Neuronal stem cell (in vitro differentiated cells): ENCODE measurements around the gene PRR30.

ENCODE experiments used
- DNase-seq: peaks from one replicate; pipeline ENCODE4 v3.0.0-alpha.2; 2013; ENCODE audit warnings: low spot score
- H2AFZ ChIP-seq: one replicate; pipeline ENCODE4 v1.6.1; 2013; ENCODE audit warnings: mild to moderate bottlenecking, low read length, inconsistent platforms
- H2AK5ac ChIP-seq: 2 replicates; pipeline ENCODE4 v1.6.1; 2013; ENCODE audit warnings: low read depth, mild to moderate bottlenecking, inconsistent platforms, low read length, moderate library complexity, mixed read lengths
- H2BK120ac ChIP-seq: 2 replicates; pipeline ENCODE4 v1.6.1; 2013; ENCODE audit warnings: low read depth, mild to moderate bottlenecking, inconsistent platforms, low read length, moderate library complexity, mixed read lengths
- H2BK12ac ChIP-seq: one replicate; pipeline ENCODE4 v1.6.1; 2013; ENCODE audit warnings: low read length, inconsistent platforms
- H2BK15ac ChIP-seq: 2 replicates; pipeline ENCODE4 v1.6.1; 2013; ENCODE audit warnings: mild to moderate bottlenecking, low read length, inconsistent platforms, mixed read lengths
- H2BK5ac ChIP-seq: one replicate; pipeline ENCODE4 v1.6.1; 2013; ENCODE audit warnings: inconsistent platforms, mild to moderate bottlenecking, low read length, moderate library complexity
- H3K14ac ChIP-seq: one replicate; pipeline ENCODE4 v1.6.1; 2013; ENCODE audit warnings: low read length, inconsistent platforms
- H3K18ac ChIP-seq: 2 replicates; pipeline ENCODE4 v1.6.1; 2013; ENCODE audit warnings: low read length, inconsistent platforms
- H3K23ac ChIP-seq: 2 replicates; pipeline ENCODE4 v1.6.1; 2013; ENCODE audit warnings: low read depth, mild to moderate bottlenecking, mixed read lengths, low read length, inconsistent platforms; ENCODE audit not compliant: poor library complexity
- H3K27ac ChIP-seq: replicated peaks from 3 replicates; pipeline ENCODE4 v1.5.1; 2013; ENCODE audit warnings: low read length, inconsistent platforms
- H3K27me3 ChIP-seq, 3 experiments: 2 replicates each; pipeline ENCODE4 v1.6.1; 2013; ENCODE audit warnings: low read length in 3 of 3, mild to moderate bottlenecking in 2 of 3, inconsistent platforms in 1 of 3, low read depth in 1 of 3, mixed read lengths in 1 of 3, moderate library complexity in 1 of 3; ENCODE audit not compliant: control insufficient read depth in 3 of 3, insufficient read depth in 3 of 3
- H3K36me3 ChIP-seq, 2 donors: replicated peaks in 1 of 2; 2 replicates each; pipeline ENCODE4 v1.6.1; 2013; ENCODE audit warnings: low read length in 2 of 2; ENCODE audit not compliant: control insufficient read depth in 2 of 2, insufficient read depth in 2 of 2
- H3K4ac ChIP-seq: 2 replicates; pipeline ENCODE4 v1.6.1; 2013; ENCODE audit warnings: inconsistent platforms, mild to moderate bottlenecking, low read length, moderate library complexity
- H3K4me1 ChIP-seq, 2 donors: 1 replicate in 1 of 2; 2 replicates in 1 of 2; pipeline ENCODE4 v1.6.1; 2013; ENCODE audit warnings: low read length in 2 of 2, low read depth in 1 of 2; ENCODE audit not compliant: control insufficient read depth in 2 of 2, insufficient read depth in 1 of 2
- H3K4me2 ChIP-seq: one replicate; pipeline ENCODE4 v1.6.1; 2013; ENCODE audit warnings: mild to moderate bottlenecking, low read length, inconsistent platforms; ENCODE audit not compliant: insufficient read depth, poor library complexity, severe bottlenecking
- H3K4me3 ChIP-seq, 2 donors: 2 replicates each; pipeline ENCODE4 v1.5.1; 2013; ENCODE audit warnings: low read length in 2 of 2, mild to moderate bottlenecking in 2 of 2, inconsistent platforms in 1 of 2, moderate library complexity in 1 of 2
- H3K79me1 ChIP-seq: one replicate; pipeline ENCODE4 v1.6.1; 2013; ENCODE audit warnings: low read depth, mild to moderate bottlenecking, inconsistent platforms, low read length, moderate library complexity
- H3K9ac ChIP-seq: one replicate; pipeline ENCODE4 v1.6.1; 2013; ENCODE audit warnings: mild to moderate bottlenecking, low read depth, low read length, inconsistent platforms; ENCODE audit not compliant: poor library complexity
- H3K9me3 ChIP-seq, 2 donors: replicated peaks in 1 of 2; 2 replicates each; pipeline versions ENCODE3 to v1.6.1; 2013; ENCODE audit warnings: low read length in 2 of 2, mild to moderate bottlenecking in 2 of 2, inconsistent platforms in 1 of 2, low read depth in 1 of 2, mixed read lengths in 1 of 2, moderate library complexity in 1 of 2; ENCODE audit not compliant: control insufficient read depth in 2 of 2, insufficient read depth in 1 of 2
- H4K8ac ChIP-seq: one replicate; pipeline ENCODE4 v1.6.1; 2013; ENCODE audit warnings: low read depth, mild to moderate bottlenecking, inconsistent platforms, low read length, moderate library complexity
- H4K91ac ChIP-seq: one replicate; pipeline ENCODE4 v1.6.1; 2013; ENCODE audit warnings: low read length, low read depth, mild to moderate bottlenecking, inconsistent platforms; ENCODE audit not compliant: poor library complexity
- whole genome bisulfite sequencing, 2 donors: extraction: QIAGEN DNeasy Blood & Tissue Kit; methylation state at CpG; one replicate each; pipeline ENCODE4 v1.1.7; 2013; ENCODE audit warnings: missing lambda C conversion rate in 2 of 2, mixed read lengths in 1 of 2; ENCODE audit not compliant: insufficient read length in 2 of 2, insufficient replicate concordance in 1 of 2; ENCODE audit errors: extremely low coverage in 2 of 2; 5-methylcytosine and 5-hydroxymethylcytosine counted together

PRR30 gene

DNA sequence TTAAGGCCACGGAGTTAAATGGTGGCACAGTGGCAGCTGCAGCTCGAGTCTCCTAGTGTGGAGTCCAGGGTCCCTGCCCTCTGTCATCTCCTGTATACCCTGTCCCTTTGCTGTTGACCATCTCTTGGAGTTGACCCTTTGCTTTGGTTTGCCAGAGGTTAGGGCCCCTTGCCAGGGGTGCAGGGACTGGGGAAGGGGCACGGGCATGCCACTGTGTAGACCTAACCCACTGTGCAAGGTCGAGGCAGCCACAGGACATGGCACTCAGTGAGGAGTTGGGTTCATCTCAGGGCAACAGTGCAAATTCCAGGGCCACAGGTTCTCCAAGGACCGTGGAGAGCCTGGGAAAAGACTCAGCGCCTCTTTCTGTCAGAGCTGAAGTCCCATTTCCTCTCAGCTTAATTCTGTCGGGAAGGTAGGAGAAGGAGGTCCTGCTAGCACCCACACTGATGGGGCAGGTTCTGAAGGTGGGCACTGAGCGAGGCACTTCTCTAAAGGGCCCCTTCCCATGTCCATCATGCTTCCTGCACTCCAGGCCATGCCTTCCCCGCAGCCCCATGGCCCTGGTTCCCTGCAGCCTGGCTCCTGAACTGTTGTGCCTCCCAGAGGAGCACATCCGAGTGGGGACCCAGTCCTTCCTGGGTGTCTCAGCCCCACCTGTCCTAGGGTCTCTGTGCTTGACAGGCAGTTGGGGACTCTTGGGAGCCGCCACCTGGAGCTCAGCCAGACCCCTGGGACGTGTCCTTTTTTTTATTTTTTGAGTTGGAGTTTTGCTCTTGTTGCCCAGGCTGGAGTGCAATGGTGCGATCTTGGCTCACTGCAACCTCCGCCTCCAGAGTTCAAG is 49.9 kb downstream of the PRR30 start:
- Histone ChIP-seq H3K14ac (no peak overlapping the region), H3K79me1 (no peaks in the 10 kb centered on the region), H2BK120ac (no peak overlapping the region), H2AFZ (no peak overlapping the region), H3K27me3 (peaks cover 0 to 6% (median 6%) of the 10 kb centered on the region in 3 experiments), H3K9ac (no peak overlapping the region), H2BK12ac (peak overlapping the region; percentile 14), H4K8ac (no peak overlapping the region), H3K27ac (no peak overlapping the region), H4K91ac (no peak overlapping the region), H2BK5ac (no peak overlapping the region), H3K9me3 (no peaks in the 10 kb centered on the region), H2AK5ac (peak overlapping the region; percentile 34), H3K23ac (peak overlapping the region; percentile 46), H3K4me3 (no peak overlapping the region), H3K4me2 (no peak overlapping the region), H2BK15ac (no peak overlapping the region), H3K18ac (no peak overlapping the region), H3K4ac (no peak overlapping the region), H3K36me3 (no peaks in the 10 kb centered on the region), H3K4me1 (peaks cover 3 to 6% of the 10 kb centered on the region in 2 donors)
- DNase-seq = no peak
- WGBS, 2 donors = no CpG with 5 or more reads among the region's 14 CpGs

DNA sequence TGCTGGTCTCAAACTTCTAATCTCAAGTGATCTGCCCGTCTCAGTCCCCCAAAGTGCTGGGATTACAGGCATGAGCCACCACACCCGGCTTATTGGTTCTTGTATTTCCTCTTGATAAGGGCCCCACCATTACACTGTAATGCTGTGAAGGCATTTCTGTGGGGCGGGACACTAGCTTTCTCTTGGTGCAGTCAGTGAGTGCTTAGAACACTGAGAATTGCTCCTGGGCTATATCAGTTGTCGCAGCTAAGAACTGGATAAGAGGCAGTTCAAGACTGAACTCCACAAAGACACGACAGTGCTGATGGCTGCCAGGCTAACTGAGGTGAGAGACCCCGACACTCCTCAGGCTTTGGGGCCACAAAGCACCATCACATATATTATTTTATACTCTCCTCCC is 50.6 kb downstream of the PRR30 start:
- Histone ChIP-seq H3K18ac (no peak overlapping the region), H3K4ac (no peak overlapping the region), H3K23ac (no peak overlapping the region), H3K36me3 (no peaks in the 10 kb centered on the region), H2AK5ac (no peak overlapping the region), H3K27ac (no peak overlapping the region), H2BK5ac (no peak overlapping the region), H2BK15ac (no peak overlapping the region), H2AFZ (no peak overlapping the region), H3K79me1 (no peaks in the 10 kb centered on the region), H3K4me3 (no peak overlapping the region), H4K8ac (no peak overlapping the region), H3K4me2 (no peak overlapping the region), H4K91ac (no peak overlapping the region), H3K27me3 (peaks cover 0 to 6% (median 6%) of the 10 kb centered on the region in 3 experiments), H3K9me3 (no peaks in the 10 kb centered on the region), H3K14ac (no peak overlapping the region), H3K9ac (no peak overlapping the region), H3K4me1 (peaks cover 3 to 7% of the 10 kb centered on the region in 2 donors), H2BK12ac (no peak overlapping the region), H2BK120ac (no peak overlapping the region)
- DNase-seq = no peak
- WGBS, 2 donors = no CpG with 5 or more reads among the region's 6 CpGs

DNA sequence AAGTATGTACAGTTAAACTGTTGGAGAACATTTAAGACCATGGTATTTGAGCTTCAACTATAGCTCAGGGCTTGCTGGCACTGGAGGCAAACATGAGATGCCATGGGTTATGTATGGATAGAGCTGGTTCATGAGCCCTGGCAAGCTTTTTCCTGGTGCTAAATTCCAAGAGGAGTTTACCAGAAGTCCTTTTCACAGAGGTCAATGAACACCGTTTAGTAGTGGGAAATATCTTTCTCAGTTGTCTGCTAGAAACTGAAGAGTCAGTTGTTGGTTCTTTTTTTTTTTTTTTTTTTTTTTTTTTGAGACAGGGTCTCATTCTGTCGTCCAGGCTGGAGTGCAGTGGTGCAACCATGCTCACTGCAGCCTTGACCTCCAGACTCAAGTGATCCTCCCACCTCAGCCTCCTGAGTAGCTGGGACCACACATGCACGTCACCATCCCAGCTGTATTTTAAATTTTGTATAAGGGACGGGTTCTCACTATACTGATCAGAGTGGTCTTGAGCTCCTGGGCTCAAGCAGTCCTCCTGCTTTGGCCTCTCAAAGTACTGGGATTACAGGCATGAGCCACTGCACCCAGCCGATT is 51.3 kb downstream of the PRR30 start:
- Histone ChIP-seq H4K8ac (no peak overlapping the region), H2AFZ (no peak overlapping the region), H3K23ac (no peak overlapping the region), H3K79me1 (no peaks in the 10 kb centered on the region), H3K18ac (no peak overlapping the region), H2AK5ac (no peak overlapping the region), H2BK120ac (no peak overlapping the region), H3K27ac (no peak overlapping the region), H2BK12ac (no peak overlapping the region), H3K14ac (no peak overlapping the region), H2BK15ac (no peak overlapping the region), H2BK5ac (no peak overlapping the region), H3K9ac (no peak overlapping the region), H3K4ac (no peak overlapping the region), H3K4me3 (no peak overlapping the region), H3K4me2 (no peak overlapping the region), H3K9me3 (no peaks in the 10 kb centered on the region), H3K36me3 (no peaks in the 10 kb centered on the region), H3K4me1 (peaks cover 3 to 8% of the 10 kb centered on the region in 2 donors), H3K27me3 (peaks cover 0 to 6% (median 6%) of the 10 kb centered on the region in 3 experiments), H4K91ac (no peak overlapping the region)
- no peak for DNase-seq
- no CpG with 5 or more reads among the region's 5 CpGs for WGBS, 2 donors
